Lower lobe of right lung (tissue), 2 donors: ENCODE measurements around the gene HDAC9. TPM values are rescaled to one million over a fixed set of nuclear protein-coding genes. Genes with fewer than 3 reads are reported as not detected.

Experiments used
- ATAC-seq, 2 donors: fragments of 200-7000 bp; cut with Tn5 transposase; one replicate each; pipeline ENCODE4 v1.9.1; 2020 to 2022; ENCODE audit warnings: mild to moderate bottlenecking in 2 of 2, moderate library complexity in 2 of 2
- DNase-seq: peaks from one replicate; pipeline ENCODE4 v3.0.0-alpha.2; 2020
- H3K27ac ChIP-seq: fragments of 200-600 bp; one replicate; pipeline ENCODE4 v1.8.0; 2022
- H3K27me3 ChIP-seq: fragments of 200-600 bp; one replicate; pipeline ENCODE4 v1.8.0; 2022; ENCODE audit warnings: low read depth
- H3K36me3 ChIP-seq: fragments of 200-600 bp; one replicate; pipeline ENCODE4 v1.8.0; 2022; ENCODE audit warnings: mild to moderate bottlenecking
- H3K4me1 ChIP-seq: fragments of 200-600 bp; one replicate; pipeline ENCODE4 v1.8.0; 2022
- H3K4me3 ChIP-seq: fragments of 200-600 bp; one replicate; pipeline ENCODE4 v1.8.0; 2022; ENCODE audit warnings: mild to moderate bottlenecking
- H3K9me3 ChIP-seq: fragments of 200-600 bp; one replicate; pipeline ENCODE4 v1.8.0; 2022
- intact Hi-C: fragments of 100-400 bp; cut with DNase I; formaldehyde crosslinking; loops from one replicate; pipeline ENCODE4 v1.11.0; 2022
- total RNA-seq: library from RNA; stranded (reverse); fragmentation: NEBNext Ultra II Directional; extraction: Animal tissue kit (Norgen Biotek cat#: 25700); gene quantifications from one replicate; pipeline ENCODE4 v1.2.1, GENCODE V29; 2021
- TF ChIP-seq, protein P1 (sequence below): fragments of 200-600 bp; IDR thresholded peaks from one replicate; pipeline ENCODE4 v1.8.0; 2022; ENCODE audit warnings: antibody characterized with exemption, mild to moderate bottlenecking
- donor health status: DM: no; HTN: yes; CAD: no; lungs with severe emphysema.

Gene HDAC9
- total RNA-seq, 1 donor from 2014 or later = 14.3 TPM

DNA sequence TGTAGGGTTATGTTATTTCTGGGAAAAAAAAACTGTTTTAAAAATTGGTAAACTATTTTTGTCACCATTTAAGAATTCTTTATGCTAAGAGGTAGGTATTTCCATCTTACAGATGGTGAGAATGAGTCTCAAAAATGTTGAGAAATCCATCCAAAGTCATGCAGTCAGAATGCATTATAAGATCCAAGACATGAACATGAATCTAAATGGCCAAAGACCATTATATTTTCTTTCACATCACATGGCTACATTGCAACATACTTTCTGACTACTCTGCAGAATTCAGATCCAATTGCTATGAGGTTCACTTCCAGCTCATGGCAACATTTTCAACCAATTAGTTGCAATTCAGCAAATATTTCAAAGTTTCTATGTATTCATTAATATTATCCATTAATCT, 440.7 kb downstream of the HDAC9 start:
- Histone ChIP-seq H3K27ac (no peak overlapping the region), H3K4me1 (no peaks in the 10 kb centered on the region), H3K9me3 (no peaks in the 10 kb centered on the region), H3K36me3 (no peaks in the 10 kb centered on the region), H3K27me3 (no peaks in the 10 kb centered on the region), H3K4me3 (no peak overlapping the region)
- intact Hi-C loops = no loop called here
- TF ChIP-seq, protein P1, sequence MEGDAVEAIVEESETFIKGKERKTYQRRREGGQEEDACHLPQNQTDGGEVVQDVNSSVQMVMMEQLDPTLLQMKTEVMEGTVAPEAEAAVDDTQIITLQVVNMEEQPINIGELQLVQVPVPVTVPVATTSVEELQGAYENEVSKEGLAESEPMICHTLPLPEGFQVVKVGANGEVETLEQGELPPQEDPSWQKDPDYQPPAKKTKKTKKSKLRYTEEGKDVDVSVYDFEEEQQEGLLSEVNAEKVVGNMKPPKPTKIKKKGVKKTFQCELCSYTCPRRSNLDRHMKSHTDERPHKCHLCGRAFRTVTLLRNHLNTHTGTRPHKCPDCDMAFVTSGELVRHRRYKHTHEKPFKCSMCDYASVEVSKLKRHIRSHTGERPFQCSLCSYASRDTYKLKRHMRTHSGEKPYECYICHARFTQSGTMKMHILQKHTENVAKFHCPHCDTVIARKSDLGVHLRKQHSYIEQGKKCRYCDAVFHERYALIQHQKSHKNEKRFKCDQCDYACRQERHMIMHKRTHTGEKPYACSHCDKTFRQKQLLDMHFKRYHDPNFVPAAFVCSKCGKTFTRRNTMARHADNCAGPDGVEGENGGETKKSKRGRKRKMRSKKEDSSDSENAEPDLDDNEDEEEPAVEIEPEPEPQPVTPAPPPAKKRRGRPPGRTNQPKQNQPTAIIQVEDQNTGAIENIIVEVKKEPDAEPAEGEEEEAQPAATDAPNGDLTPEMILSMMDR = no peak
- ATAC-seq = no peak
- DNase-seq = no peak

DNA sequence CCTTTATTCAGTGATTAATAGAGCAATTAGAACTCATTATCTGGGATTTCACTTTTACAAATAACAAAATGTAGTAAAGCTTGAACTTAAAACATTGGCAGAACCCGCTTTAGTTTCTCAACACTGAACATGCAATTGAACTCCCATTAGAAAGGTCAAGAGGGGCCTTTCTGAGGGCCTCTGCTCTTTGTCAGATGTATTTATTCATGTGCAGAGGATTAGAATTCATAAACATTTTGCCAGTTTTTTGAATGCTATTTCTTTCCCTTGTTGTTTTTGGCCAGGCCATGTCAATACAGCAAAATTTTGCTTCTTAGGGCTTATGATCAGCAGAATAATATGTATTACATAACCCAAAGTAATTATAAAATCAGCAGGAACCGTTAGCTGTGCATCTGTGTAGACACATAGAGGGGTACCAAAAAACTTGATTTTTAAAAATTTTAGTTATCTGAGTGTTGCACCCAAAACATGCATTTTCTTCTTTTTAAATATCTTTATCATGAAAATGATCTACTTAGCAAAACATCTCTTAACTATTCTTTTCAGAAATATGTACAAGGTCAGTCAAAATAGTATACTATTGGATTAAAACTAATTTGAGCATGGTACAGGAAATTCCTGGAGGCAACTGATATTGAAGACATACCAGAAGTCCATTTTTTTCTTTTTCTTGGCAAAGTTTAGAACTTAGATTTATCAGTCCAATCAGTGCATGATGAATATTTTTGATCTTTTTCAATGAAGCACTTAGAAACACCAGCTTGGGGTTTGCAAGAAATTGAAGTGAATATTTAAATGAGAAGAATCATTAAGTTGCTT, 444.4 kb downstream of the HDAC9 start:
- no peaks in the 10 kb centered on the region for H3K36me3 ChIP-seq
- ATAC-seq = no peak
- TF ChIP-seq, protein P1 = no peak
- no peaks in the 10 kb centered on the region for H3K9me3 ChIP-seq
- intact Hi-C loops = no loop called here
- no peak overlapping the region for H3K27ac ChIP-seq
- no peak for DNase-seq
- H3K4me1 ChIP-seq = no peaks in the 10 kb centered on the region
- H3K4me3 ChIP-seq = no peak overlapping the region
- no peaks in the 10 kb centered on the region for H3K27me3 ChIP-seq

DNA sequence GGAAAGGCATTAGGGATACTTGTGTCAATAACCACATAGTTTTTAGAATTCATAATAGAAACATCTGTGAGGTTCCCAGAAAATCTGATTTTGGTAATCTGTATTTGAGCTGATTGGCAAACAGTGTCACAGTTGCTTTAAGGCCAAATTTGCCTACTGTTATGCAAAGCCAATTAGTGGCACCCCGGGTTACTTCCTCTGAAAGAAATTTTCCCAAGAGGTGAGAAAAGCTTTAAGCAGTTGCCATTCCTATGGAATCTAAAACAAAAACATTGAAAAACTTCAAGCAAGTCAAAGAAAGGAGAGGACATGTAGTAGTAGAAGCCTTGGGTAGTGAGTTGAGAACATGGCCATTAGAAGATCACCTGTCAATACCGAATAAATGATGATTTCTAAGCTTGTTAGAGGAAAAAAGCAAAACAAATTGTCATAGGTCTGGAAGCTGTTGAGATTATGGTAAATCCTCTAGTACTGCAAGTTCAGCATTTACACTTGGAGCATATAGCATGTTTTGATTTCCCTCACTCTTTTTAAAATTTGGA, 445.1 kb downstream of the HDAC9 start:
- H3K27ac ChIP-seq = no peak overlapping the region
- TF ChIP-seq, protein P1 = no peak
- no peak overlapping the region for H3K4me3 ChIP-seq
- ATAC-seq (no peak), DNase-seq (no peak)
- H3K9me3 ChIP-seq = no peaks in the 10 kb centered on the region
- H3K36me3 ChIP-seq = no peaks in the 10 kb centered on the region
- intact Hi-C loops = no loop called here
- no peaks in the 10 kb centered on the region for H3K27me3 ChIP-seq
- H3K4me1 ChIP-seq = no peaks in the 10 kb centered on the region

DNA sequence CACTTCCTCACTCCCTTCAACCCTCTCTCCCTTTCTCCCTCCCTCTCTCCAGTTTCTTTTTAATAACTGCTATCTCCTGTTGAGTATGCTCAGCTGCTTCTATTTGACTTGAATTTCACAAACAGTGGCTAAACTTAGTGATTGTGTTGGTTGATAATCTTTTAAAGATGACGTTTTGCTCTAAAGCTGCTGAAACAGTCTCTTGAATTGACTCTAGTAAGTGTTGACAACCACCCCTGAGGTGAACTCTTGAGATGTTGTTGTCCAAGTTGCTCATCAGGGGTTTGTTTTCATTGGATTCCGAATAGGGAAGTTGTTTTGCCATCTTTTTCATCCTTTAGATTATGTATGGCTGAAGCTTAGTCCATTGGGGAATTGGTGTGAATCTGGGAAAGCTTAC, 445.7 kb downstream of the HDAC9 start:
- ATAC-seq = no peak
- H3K4me3 ChIP-seq = no peak overlapping the region
- intact Hi-C loops = no loop called here
- H3K4me1 ChIP-seq = no peaks in the 10 kb centered on the region
- no peak overlapping the region for H3K27ac ChIP-seq
- no peaks in the 10 kb centered on the region for H3K36me3 ChIP-seq
- no peak for DNase-seq
- no peaks in the 10 kb centered on the region for H3K9me3 ChIP-seq
- H3K27me3 ChIP-seq = no peaks in the 10 kb centered on the region
- TF ChIP-seq, protein P1 = no peak

DNA sequence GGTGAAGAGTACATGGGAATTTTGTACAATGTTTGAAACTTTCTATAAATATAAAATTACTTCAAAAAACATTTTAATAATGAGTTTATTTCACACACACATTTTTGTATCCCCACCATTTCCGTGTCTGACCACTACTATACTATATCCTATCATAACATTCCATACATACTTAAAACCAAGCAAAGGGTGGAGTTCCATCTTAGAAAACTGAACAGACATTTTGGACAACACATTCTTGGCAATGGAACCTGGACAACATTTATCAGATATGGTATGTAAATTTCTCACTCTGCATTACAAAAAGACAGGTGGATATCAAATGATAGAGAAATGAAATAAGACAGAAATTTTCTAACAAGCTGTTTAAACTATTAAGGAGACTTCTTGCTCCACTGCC, 453.0 kb downstream of the HDAC9 start:
- no peaks in the 10 kb centered on the region for H3K27me3 ChIP-seq
- no peak for ATAC-seq
- H3K4me1 ChIP-seq = no peaks in the 10 kb centered on the region
- no peaks in the 10 kb centered on the region for H3K9me3 ChIP-seq
- intact Hi-C loops = no loop called here
- H3K27ac ChIP-seq = no peak overlapping the region
- H3K36me3 ChIP-seq = no peaks in the 10 kb centered on the region
- no peak for DNase-seq
- no peak overlapping the region for H3K4me3 ChIP-seq
- TF ChIP-seq, protein P1 = no peak
